Smooth muscle cell (in vitro differentiated cells): ENCODE measurements around the gene KLKB1. TPM values are rescaled to one million over a fixed set of nuclear protein-coding genes. Genes with fewer than 3 reads are reported as not detected.

Experiments used
- DNase-seq: peaks from one replicate; lab custom pipeline; 2025; ENCODE audit not compliant: unreplicated experiment; lab: John Stamatoyannopoulos, UW
- H2AFZ ChIP-seq: fragments of 200-600 bp; sonication (generic); 2 replicates; pipeline ENCODE4 v1.6.0; 2016; ENCODE audit warnings: antibody characterized with exemption, low read depth, mild to moderate bottlenecking
- H3F3A ChIP-seq: fragments of 200-600 bp; sonication (generic); 2 replicates; pipeline ENCODE4 v1.6.0; 2017; ENCODE audit warnings: antibody characterized with exemption, low read depth
- H3K27ac ChIP-seq: fragments of 200-600 bp; sonication (generic); 2 replicates; pipeline ENCODE4 v1.5.1; 2016; ENCODE audit warnings: low read depth, mild to moderate bottlenecking
- H3K27me3 ChIP-seq: fragments of 200-600 bp; sonication (generic); 2 replicates; pipeline ENCODE4 v1.6.1; 2016; ENCODE audit warnings: low read depth, mild to moderate bottlenecking
- H3K36me3 ChIP-seq: fragments of 200-600 bp; sonication (generic); 2 replicates; pipeline ENCODE4 v1.5.1; 2016; ENCODE audit warnings: low read depth
- H3K4me1 ChIP-seq: fragments of 200-600 bp; sonication (generic); 2 replicates; pipeline ENCODE4 v1.5.1; 2016; ENCODE audit warnings: low read depth
- H3K4me2 ChIP-seq: fragments of 200-600 bp; sonication (generic); 2 replicates; pipeline ENCODE4 v1.6.0; 2016; ENCODE audit warnings: mild to moderate bottlenecking
- H3K4me3 ChIP-seq: fragments of 200-600 bp; sonication (generic); 2 replicates; pipeline ENCODE4 v1.5.1; 2016; ENCODE audit warnings: mild to moderate bottlenecking
- H3K79me2 ChIP-seq: fragments of 200-600 bp; sonication (generic); 2 replicates; pipeline ENCODE4 v1.6.0; 2016; ENCODE audit warnings: low read depth, mild to moderate bottlenecking
- H3K9ac ChIP-seq: fragments of 200-600 bp; sonication (generic); 2 replicates; pipeline ENCODE4 v1.6.0; 2016; ENCODE audit warnings: low read depth
- H3K9me3 ChIP-seq: fragments of 200-600 bp; sonication (generic); replicated peaks from 2 replicates; pipeline ENCODE4 v1.5.1; 2016; ENCODE audit warnings: low read depth
- H4K20me1 ChIP-seq: fragments of 200-600 bp; sonication (generic); 2 replicates; pipeline ENCODE4 v1.6.0; 2016; ENCODE audit warnings: low read depth
- CTCF ChIP-seq: fragments of 200-600 bp; sonication (generic); IDR thresholded peaks from 2 replicates; pipeline ENCODE4 v1.5.1; 2017; ENCODE audit warnings: borderline replicate concordance, mild to moderate bottlenecking, antibody characterized with exemption; ENCODE audit not compliant: insufficient read depth, poor library complexity, severe bottlenecking
- WGBS: methylation state at CpG from one replicate; pipeline ENCODE4 v1.1.7; 2016; ENCODE audit warnings: low lambda C conversion rate; 5-methylcytosine and 5-hydroxymethylcytosine counted together
- polyA plus RNA-seq: library from polyadenylated mRNA; unstranded; fragments of >200 nt; fragmentation: Nextera tagmentation; extraction: Ambion mirVana; gene quantifications from 2 replicates; pipeline ENCODE4 v1.2.1, GENCODE V29; 2016
- total RNA-seq: library from RNA; depleted of rRNA; stranded (reverse); fragments of >200 nt; gene quantifications from 2 replicates; pipeline ENCODE4 v1.2.3, GENCODE V29; 2014

The KLKB1 gene
- total and polyA plus RNA-seq, 2 experiments from 2014 or later = not detected

DNA sequence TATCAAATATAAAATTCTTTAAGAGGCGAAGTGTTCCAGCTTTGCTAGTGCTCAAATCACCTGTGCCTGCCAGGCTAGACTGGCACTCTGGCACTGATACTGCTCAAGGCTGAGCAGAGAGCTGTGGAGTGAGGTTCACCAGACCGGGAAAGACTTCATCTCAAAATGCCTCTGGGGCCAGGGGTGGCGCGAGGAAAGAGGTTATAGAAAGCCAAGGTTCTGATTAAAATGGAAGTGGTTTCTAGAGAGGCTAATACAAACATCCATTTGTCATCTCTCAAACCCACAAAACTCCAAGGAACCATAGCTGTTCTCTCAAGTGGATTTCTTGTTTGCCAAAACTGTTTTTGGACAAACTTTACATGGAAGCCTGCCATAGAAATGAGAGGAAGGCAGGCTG, 80.2 kb downstream of the KLKB1 start:
- peaks cover 41% of the 10 kb centered on the region for H3K27me3 ChIP-seq
- H3K9me3 ChIP-seq = no peaks in the 10 kb centered on the region
- H3F3A ChIP-seq = no peaks in the 10 kb centered on the region
- no peak overlapping the region for H3K4me3 ChIP-seq
- TF ChIP-seq CTCF = no peak
- no peaks in the 10 kb centered on the region for H3K79me2 ChIP-seq
- H3K36me3 ChIP-seq = no peaks in the 10 kb centered on the region
- H4K20me1 ChIP-seq = no peaks in the 10 kb centered on the region
- H3K9ac ChIP-seq = no peak overlapping the region
- no peak overlapping the region for H2AFZ ChIP-seq
- no peak overlapping the region for H3K4me2 ChIP-seq
- no peak overlapping the region for H3K27ac ChIP-seq
- WGBS = 94% methylated on average over 4 of the region's 4 CpGs
- DNase-seq = no peak
- no peaks in the 10 kb centered on the region for H3K4me1 ChIP-seq

DNA sequence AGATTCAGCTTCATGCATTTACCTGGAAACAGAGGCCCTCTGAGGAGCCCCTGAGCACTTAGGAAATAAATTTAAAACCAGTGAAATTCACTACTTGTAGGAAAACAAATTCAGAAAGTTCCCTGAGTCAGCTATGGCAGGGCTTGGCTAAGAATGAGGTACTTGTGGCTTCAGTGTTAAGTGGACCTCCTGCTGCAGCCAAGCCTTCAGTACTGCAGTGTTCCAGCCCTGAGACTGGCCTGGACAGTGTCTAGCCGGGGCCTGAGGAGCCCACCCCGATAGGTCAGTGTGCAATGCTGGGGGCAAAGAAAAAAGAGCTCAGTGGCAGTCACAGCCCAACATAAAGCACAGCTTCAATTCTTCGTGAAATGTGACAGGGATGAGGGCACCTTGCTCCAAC, 80.6 kb downstream of the KLKB1 start:
- DNase-seq = no peak
- H3K79me2 ChIP-seq = no peaks in the 10 kb centered on the region
- no peak for TF ChIP-seq CTCF
- no peak overlapping the region for H2AFZ ChIP-seq
- H3K4me1 ChIP-seq = no peaks in the 10 kb centered on the region
- H3K4me2 ChIP-seq = no peak overlapping the region
- WGBS = 87% methylated on average over 3 of the region's 3 CpGs
- H3K36me3 ChIP-seq = no peaks in the 10 kb centered on the region
- H3K9me3 ChIP-seq = no peaks in the 10 kb centered on the region
- no peak overlapping the region for H3K9ac ChIP-seq
- H3K4me3 ChIP-seq = no peak overlapping the region
- H3K27me3 ChIP-seq = peaks cover 37% of the 10 kb centered on the region
- H4K20me1 ChIP-seq = no peaks in the 10 kb centered on the region
- H3K27ac ChIP-seq = no peak overlapping the region
- H3F3A ChIP-seq = no peaks in the 10 kb centered on the region

Other genes starting within 250 kb of the KLKB1 start
- gene TLR3, start 158.4 kb upstream of the KLKB1 start, total RNA-seq = 0.40 and 2.0 TPM in 2 replicates
- 1.0 and 1.3 TPM in 2 replicates for gene TLR3, start 158.4 kb upstream of the KLKB1 start, polyA plus RNA-seq
- gene FAM149A, start 122.8 kb upstream of the KLKB1 start, total RNA-seq = 4.3 and 5.8 TPM in 2 replicates
- 0.55 and 3.7 TPM in 2 replicates for gene FAM149A, start 122.8 kb upstream of the KLKB1 start, polyA plus RNA-seq
- 1.3 and 3.4 TPM in 2 replicates for gene CYP4V2, start 35.9 kb upstream of the KLKB1 start, total RNA-seq
- 0.42 and 0.46 TPM in 2 replicates for gene CYP4V2, start 35.9 kb upstream of the KLKB1 start, polyA plus RNA-seq
- gene F11, start 38.7 kb downstream of the KLKB1 start, total RNA-seq = not detected in 2 replicates
- not detected in 2 replicates for gene F11, start 38.7 kb downstream of the KLKB1 start, polyA plus RNA-seq